Epithelial cell of esophagus (primary cell): ENCODE results near the gene ATP5MC2.

Source experiments
- DNase-seq: peaks from one replicate; pipeline ENCODE4 v3.0.0; 2010; ENCODE audit warnings: low read depth
- H3K4me3 ChIP-seq: 2 replicates; pipeline ENCODE4 v1.5.1; 2011; ENCODE audit warnings: mild to moderate bottlenecking, low read length, control low read depth
- CTCF ChIP-seq: IDR thresholded peaks from 2 replicates; pipeline ENCODE4 v1.5.1; 2011; ENCODE audit warnings: low read depth, mild to moderate bottlenecking, low read length, control low read depth, inconsistent platforms; ENCODE audit not compliant: insufficient read depth; ENCODE audit errors: missing control alignments

Gene ATP5MC2

GRCh38 chr12:53625373-53625945, 50.4 kb downstream of the ATP5MC2 start:
- no peak for TF ChIP-seq CTCF
- H3K4me3 ChIP-seq = peak overlapping the region; percentile 90
- peak; percentile 7 for DNase-seq

- no peak for TF ChIP-seq CTCF
- no peak for DNase-seq
- H3K4me3 ChIP-seq = peak overlapping the region; percentile 90
Observed at GRCh38 chr12:53624956-53625355, 50.9 kb downstream of the ATP5MC2 start.

- peak; percentile 45 for DNase-seq
- TF ChIP-seq CTCF = no peak
- peak overlapping the region; percentile 90 for H3K4me3 ChIP-seq
Observed at GRCh38 chr12:53624458-53624857, 51.4 kb downstream of the ATP5MC2 start.

GRCh38 chr12:53623548-53624385, 52.1 kb downstream of the ATP5MC2 start:
- DNase-seq = peak; percentile 65
- peak overlapping the region; percentile 90 for H3K4me3 ChIP-seq
- TF ChIP-seq CTCF = no peak

- TF ChIP-seq CTCF = no peak
- DNase-seq = no peak
- H3K4me3 ChIP-seq = no peak overlapping the region
Observed at GRCh38 chr12:53622724-53623123, 53.2 kb downstream of the ATP5MC2 start.

DNA sequence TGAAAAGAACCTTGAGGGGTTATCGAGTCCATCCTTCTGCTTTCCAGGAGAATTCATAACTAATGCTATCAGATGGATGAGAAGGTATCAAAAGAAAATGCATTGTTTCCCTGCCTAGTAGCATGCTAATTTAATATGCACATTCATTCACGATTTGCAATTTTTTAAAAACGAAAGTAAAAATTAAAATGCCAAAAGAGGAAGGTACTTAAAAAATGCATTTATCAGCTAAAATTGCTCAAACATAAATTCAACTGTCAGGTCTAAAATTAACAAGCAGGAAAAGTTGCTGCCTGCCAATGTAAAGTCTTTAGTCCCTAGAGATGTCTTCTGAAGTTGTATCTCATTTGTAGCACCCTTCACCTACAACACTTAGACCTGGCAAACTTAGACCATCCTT, 57.6 kb downstream of the ATP5MC2 start:
- DNase-seq = no peak
- H3K4me3 ChIP-seq = no peak overlapping the region
- no peak for TF ChIP-seq CTCF
